ENCODE data around the gene EEFSEC. TPM values are rescaled to one million over a fixed set of nuclear protein-coding genes. Genes with fewer than 3 reads are reported as not detected.

EEFSEC gene
- total and polyA plus RNA-seq, 5 experiments from 2014 or later, result 14.7 to 27.1 (median 19.2) TPM

GRCh38 chr3:128242818-128243601, 89.7 kb downstream of the EEFSEC start:
- Mint-ChIP-seq H3K4me1 (peaks cover 20 to 43% (median 32%) of the 10 kb centered on the region in 4 donors), H3K27me3 (no peaks in the 10 kb centered on the region), H3K36me3 (peaks cover 8 to 33% (median 16%) of the 10 kb centered on the region in 3 donors), H3K27ac (peak overlapping the region; percentile 18 to 94 (median 87)), H3K9me3 (no peaks in the 10 kb centered on the region), H3K4me3 (peak overlapping the region; percentile 30 to 79 (median 60))
- DNase-seq (peak in 3 of 10 donors; percentile 12 to 29 (median 26)), ATAC-seq (peak; percentile 47 to 56)
- POLR2A ChIA-PET, result interaction anchor here (0.7 to 1.1 kb wide), 2 partner anchors 16 to 131 kb away, joined by 3 to 4 read pairs; no protein-coding TSS in a partner anchor

DNA sequence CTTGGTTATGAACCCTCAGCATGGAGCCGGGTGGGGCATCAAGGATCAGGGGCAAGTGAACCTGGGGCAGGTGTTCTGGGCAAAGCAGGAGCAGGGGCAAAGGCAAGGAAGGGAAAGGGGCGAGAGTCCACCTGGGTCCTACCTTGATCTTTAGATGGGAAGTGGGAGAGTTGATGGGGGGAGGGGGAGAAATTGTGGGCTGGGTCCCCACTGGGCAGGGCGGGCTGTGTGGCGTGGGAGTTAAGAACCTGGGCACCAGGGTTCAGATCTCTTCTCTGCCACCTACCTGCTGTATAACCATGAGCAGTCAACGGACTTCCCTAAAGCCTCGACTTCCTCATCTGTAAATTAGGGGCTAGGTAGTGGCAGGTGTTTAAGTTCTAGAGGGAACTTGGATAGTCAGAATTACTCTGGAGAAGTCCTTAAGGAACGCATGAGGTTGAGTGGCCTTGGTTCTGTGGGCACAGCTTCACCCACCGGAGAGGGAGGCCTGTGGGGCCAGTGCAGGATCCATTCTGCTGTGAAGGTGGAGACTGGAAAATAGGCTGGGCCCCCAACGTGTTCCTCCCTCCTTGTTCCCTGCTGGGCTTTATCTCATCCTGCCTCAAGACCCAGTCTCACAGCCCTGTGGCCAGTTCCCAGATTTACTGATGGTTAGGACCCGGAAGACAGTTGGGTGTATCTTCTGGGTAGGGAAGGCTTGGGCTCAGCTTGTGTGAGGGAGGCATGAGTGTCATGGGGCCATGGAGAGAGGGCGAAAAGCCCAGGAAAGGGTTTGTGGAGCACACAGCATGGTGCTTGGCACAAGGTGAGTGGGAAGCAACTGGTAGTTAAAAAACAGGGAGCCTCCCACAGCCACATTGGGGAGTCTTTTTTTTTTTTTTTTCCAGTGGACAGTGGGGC, 90.6 kb downstream of the EEFSEC start:
- Mint-ChIP-seq H3K4me1 (peaks cover 20 to 39% (median 28%) of the 10 kb centered on the region in 4 donors), H3K4me3 (peak overlapping the region in 2 of 10 donors; percentile 48 to 64), H3K27me3 (no peaks in the 10 kb centered on the region), H3K9me3 (no peaks in the 10 kb centered on the region), H3K36me3 (peaks cover 11 to 39% (median 21%) of the 10 kb centered on the region in 3 donors), H3K27ac (peak overlapping the region in 7 of 10 donors; percentile 3 to 94 (median 85))
- POLR2A ChIA-PET, result no interaction called here
- no peak for ATAC-seq
- no peak for DNase-seq

DNA sequence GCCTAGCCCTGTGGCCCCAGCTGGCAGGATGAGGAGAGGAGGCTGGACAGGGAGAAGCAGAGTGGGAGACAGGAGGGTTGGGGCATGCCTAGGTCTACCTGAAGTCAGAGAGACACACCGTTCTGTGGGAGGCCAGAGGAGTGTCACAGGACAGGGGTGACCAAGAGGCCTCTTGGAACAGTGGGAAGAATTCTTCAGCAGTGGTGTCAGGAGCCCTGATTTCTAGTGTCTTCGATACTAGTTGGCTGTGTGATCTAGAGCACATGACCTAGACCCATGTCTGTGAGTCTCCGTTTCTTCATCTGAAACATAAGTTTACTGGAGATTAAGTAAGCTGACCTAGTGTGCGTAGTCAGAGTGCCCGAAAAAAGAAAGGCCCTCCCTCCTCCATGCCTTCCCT, 92.2 kb downstream of the EEFSEC start:
- no peak for ATAC-seq
- no peak for DNase-seq
- POLR2A ChIA-PET, result interaction anchor here (1.0 kb wide), 1 partner anchor 8 kb away, joined by 3 read pairs; no protein-coding TSS in a partner anchor
- peaks cover 17 to 32% (median 22%) of the 10 kb centered on the region in 4 donors for H3K4me1 Mint-ChIP-seq
- H3K27me3 Mint-ChIP-seq, result no peaks in the 10 kb centered on the region
- peak overlapping the region in 1 of 10 donors; percentile 24 for H3K27ac Mint-ChIP-seq
- H3K36me3 Mint-ChIP-seq, result peaks cover 13 to 54% (median 37%) of the 10 kb centered on the region in 3 donors
- no peak overlapping the region for H3K4me3 Mint-ChIP-seq
- H3K9me3 Mint-ChIP-seq, result peaks cover 0 to 3% (median 0%) of the 10 kb centered on the region in 9 donors

DNA sequence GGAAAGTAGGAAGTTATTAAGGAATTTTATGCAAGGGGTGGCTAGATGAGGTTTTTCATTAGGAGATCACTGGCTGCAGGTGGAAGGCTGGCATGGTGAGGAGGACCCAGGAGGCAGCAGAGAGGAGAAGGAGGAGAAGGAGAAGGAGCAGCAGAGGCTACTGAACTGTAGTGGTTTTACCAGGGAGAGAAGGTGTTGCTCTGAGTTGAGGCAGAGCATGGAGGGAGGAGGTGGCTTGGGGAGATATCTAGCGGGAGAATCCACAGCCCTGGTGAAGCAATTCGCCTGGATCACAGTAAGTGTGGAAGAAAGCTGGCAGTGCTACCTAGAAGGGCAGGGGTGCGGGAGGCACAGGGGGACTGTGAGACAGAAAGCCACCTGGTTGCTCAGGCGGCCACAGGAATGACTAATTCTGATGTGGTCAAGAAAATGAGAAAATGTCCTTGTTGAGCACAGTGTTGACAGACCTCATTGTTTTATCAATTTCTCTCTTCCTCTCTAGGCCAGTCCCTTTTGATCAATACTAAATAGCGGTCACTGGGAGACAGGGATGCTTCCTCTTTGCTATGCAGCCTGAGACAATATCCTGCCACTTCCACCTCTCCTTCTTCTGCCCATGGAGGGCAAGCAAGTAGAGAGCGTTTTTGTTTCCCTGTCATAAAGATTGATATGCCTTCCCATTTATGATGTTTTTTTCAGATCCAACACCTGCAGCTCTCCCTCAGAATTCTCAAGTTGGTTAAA, 94.6 kb downstream of the EEFSEC start:
- H3K27ac Mint-ChIP-seq, result peak overlapping the region in 3 of 10 donors; percentile 3 to 41 (median 39)
- peaks cover 0 to 6% (median 0%) of the 10 kb centered on the region in 9 donors for H3K9me3 Mint-ChIP-seq
- peaks cover 22 to 37% (median 29%) of the 10 kb centered on the region in 4 donors for H3K4me1 Mint-ChIP-seq
- no peak overlapping the region for H3K4me3 Mint-ChIP-seq
- DNase-seq, result no peak
- no peak for ATAC-seq
- H3K36me3 Mint-ChIP-seq, result peaks cover 17 to 67% (median 46%) of the 10 kb centered on the region in 3 donors
- H3K27me3 Mint-ChIP-seq, result no peaks in the 10 kb centered on the region
- POLR2A ChIA-PET, result no interaction called here

GRCh38 chr3:128252083-128252482, 98.8 kb downstream of the EEFSEC start:
- ATAC-seq (no peak), DNase-seq (no peak)
- H3K27me3 Mint-ChIP-seq, result no peaks in the 10 kb centered on the region
- POLR2A ChIA-PET, result interaction anchor here (0.9 kb wide), 1 partner anchor 18 kb away, joined by 4 read pairs; no protein-coding TSS in a partner anchor
- H3K4me3 Mint-ChIP-seq, result no peak overlapping the region
- H3K36me3 Mint-ChIP-seq, result peaks cover 17 to 60% (median 44%) of the 10 kb centered on the region in 3 donors
- peaks cover 0 to 6% (median 0%) of the 10 kb centered on the region in 9 donors for H3K9me3 Mint-ChIP-seq
- peak overlapping the region in 1 of 10 donors; percentile 60 for H3K27ac Mint-ChIP-seq
- H3K4me1 Mint-ChIP-seq, result peaks cover 27 to 51% (median 43%) of the 10 kb centered on the region in 4 donors

DNA sequence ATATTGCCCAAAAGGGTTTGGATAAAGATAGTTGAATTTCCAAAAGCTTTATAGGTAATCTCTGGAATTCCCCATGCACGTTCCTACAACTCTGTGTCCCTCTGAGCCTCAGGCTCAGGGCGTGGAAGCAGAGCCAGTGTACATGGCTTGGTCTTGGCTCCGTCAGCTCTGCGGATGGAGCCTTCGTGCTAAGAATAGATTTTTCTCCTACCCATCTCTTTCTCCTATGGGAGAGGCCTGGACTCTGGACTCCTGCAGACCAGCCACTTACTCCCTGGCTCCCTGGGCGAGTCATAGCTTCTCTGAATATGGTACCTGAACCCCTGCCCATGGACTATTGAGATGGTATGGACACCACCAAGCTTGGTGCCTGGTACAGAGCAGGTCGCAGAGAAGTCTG, 99.9 kb downstream of the EEFSEC start:
- Mint-ChIP-seq H3K9me3 (peaks cover 0 to 6% (median 0%) of the 10 kb centered on the region in 9 donors), H3K4me3 (no peak overlapping the region), H3K36me3 (peaks cover 7 to 55% (median 39%) of the 10 kb centered on the region in 3 donors), H3K27me3 (no peaks in the 10 kb centered on the region), H3K27ac (no peak overlapping the region), H3K4me1 (peaks cover 31 to 55% (median 44%) of the 10 kb centered on the region in 4 donors)
- no peak for ATAC-seq
- POLR2A ChIA-PET, result interaction anchor here (0.5 to 1.2 kb wide), 2 partner anchors 8 to 11 kb away, joined by 3 read pairs; no protein-coding TSS in a partner anchor
- DNase-seq, result no peak

DNA sequence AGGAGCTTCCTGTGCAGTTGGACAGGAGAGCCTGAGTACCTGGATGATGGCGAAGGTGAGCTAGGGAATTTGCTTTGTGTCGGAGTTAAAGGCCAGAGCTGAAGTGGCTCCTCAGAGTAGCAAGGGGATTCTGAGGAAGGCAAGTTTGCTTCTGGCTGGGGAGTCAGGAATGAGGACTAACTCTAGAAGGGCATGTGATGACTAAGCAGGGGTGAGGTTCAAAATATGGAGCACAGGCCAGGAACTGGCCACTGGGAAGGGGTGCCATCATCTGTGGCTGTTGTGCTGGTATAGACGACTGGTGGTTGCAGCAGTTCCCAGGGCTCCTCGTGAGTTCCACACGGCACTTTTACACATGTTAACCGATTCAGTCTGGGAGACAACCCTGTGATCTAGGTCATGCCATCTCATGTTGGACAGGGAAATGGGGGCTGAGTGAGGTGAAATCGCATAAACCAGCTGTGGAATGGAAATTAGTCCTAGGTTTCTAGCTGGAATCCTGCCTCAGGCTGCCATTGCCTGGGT, 100.8 kb downstream of the EEFSEC start:
- Mint-ChIP-seq H3K36me3 (peaks cover 6 to 53% (median 43%) of the 10 kb centered on the region in 3 donors), H3K27me3 (no peaks in the 10 kb centered on the region), H3K9me3 (peaks cover 0 to 6% (median 1%) of the 10 kb centered on the region in 9 donors), H3K4me3 (no peak overlapping the region), H3K27ac (peak overlapping the region in 4 of 10 donors; percentile 17 to 77 (median 63)), H3K4me1 (peaks cover 31 to 55% (median 43%) of the 10 kb centered on the region in 4 donors)
- no peak for DNase-seq
- POLR2A ChIA-PET, result no interaction called here
- ATAC-seq, result no peak

DNA sequence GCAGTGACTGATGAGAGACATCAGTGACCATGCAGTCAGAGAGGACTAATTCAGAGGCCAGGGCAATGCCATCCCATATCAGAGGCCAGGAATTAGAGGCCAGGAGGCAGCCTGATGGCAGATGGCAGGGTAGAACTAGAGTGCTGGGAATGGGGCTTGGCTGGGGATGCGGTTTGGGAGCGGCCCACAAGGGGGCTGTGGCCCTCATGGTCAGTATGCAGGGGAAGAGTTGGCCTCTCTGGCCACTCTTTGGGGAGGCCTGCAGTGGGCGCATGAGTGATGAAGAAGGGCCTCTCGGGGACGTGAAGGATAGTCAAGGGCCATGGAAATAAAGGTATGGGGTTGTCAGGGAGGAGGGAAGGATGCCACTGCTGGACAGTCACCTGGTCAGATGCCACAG, 101.7 kb downstream of the EEFSEC start:
- ATAC-seq (no peak), DNase-seq (no peak)
- POLR2A ChIA-PET, result no interaction called here
- no peak overlapping the region for H3K4me3 Mint-ChIP-seq
- H3K9me3 Mint-ChIP-seq, result peaks cover 4 to 12% (median 10%) of the 10 kb centered on the region in 9 donors
- H3K27me3 Mint-ChIP-seq, result no peaks in the 10 kb centered on the region
- H3K36me3 Mint-ChIP-seq, result peaks cover 10 to 50% (median 41%) of the 10 kb centered on the region in 3 donors
- H3K27ac Mint-ChIP-seq, result peak overlapping the region in 6 of 10 donors; percentile 17 to 77 (median 67)
- peaks cover 30 to 55% (median 39%) of the 10 kb centered on the region in 4 donors for H3K4me1 Mint-ChIP-seq

- Mint-ChIP-seq H3K9me3 (peaks cover 4 to 18% (median 14%) of the 10 kb centered on the region in 9 donors), H3K27me3 (no peaks in the 10 kb centered on the region), H3K4me3 (no peak overlapping the region), H3K27ac (peak overlapping the region in 5 of 10 donors; percentile 10 to 49 (median 35)), H3K4me1 (peaks cover 21 to 45% (median 34%) of the 10 kb centered on the region in 4 donors), H3K36me3 (peaks cover 8 to 47% (median 41%) of the 10 kb centered on the region in 3 donors)
- DNase-seq (no peak), ATAC-seq (no peak)
- POLR2A ChIA-PET, result no interaction called here
Observed at GRCh38 chr3:128256131-128256530, 102.8 kb downstream of the EEFSEC start.

GRCh38 chr3:128257632-128258031, 104.4 kb downstream of the EEFSEC start:
- ATAC-seq, result no peak
- no peak overlapping the region for H3K4me3 Mint-ChIP-seq
- POLR2A ChIA-PET, result no interaction called here
- no peak for DNase-seq
- peak overlapping the region in 4 of 10 donors; percentile 35 to 55 (median 44) for H3K27ac Mint-ChIP-seq
- no peaks in the 10 kb centered on the region for H3K27me3 Mint-ChIP-seq
- H3K4me1 Mint-ChIP-seq, result peaks cover 9 to 34% (median 29%) of the 10 kb centered on the region in 4 donors
- peaks cover 4 to 18% (median 14%) of the 10 kb centered on the region in 9 donors for H3K9me3 Mint-ChIP-seq
- H3K36me3 Mint-ChIP-seq, result peaks cover 11 to 51% (median 47%) of the 10 kb centered on the region in 3 donors

DNA sequence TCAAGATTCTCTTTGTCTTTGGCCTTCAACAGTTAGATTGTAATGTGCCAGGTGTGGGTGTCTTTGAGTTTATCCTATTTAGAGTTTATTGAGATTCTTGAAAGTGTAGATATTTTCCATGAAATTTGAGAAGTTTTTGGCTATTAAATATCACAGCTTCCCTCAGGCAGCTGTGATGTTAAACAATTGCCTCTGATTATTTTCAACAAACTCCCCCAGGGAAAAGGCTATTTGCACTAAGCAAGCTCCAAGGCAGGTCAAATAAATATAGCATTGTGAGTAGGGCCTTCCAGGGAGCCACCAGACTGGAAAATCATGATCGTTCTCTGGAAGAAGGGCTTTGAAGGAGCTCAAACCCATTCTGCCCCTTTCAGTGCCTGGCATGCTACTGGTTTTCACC, 107.0 kb downstream of the EEFSEC start:
- H3K36me3 Mint-ChIP-seq, result peaks cover 11 to 63% (median 58%) of the 10 kb centered on the region in 3 donors
- H3K4me3 Mint-ChIP-seq, result no peak overlapping the region
- DNase-seq (no peak), ATAC-seq (no peak)
- peaks cover 6 to 19% (median 14%) of the 10 kb centered on the region in 4 donors for H3K4me1 Mint-ChIP-seq
- no peaks in the 10 kb centered on the region for H3K27me3 Mint-ChIP-seq
- H3K9me3 Mint-ChIP-seq, result peaks cover 4 to 18% (median 14%) of the 10 kb centered on the region in 9 donors
- POLR2A ChIA-PET, result no interaction called here
- H3K27ac Mint-ChIP-seq, result no peak overlapping the region
